Heart left ventricle (tissue), 13 donors: Measurements from ENCODE around the gene SEMG1.
A peak's percentile ranks its signal among the peaks of the same experiment; 100 is the strongest.

ENCODE experiments used
- POLR2A ChIP-seq, 2 donors: fragments of 450-650 bp; IDR thresholded peaks; one replicate each; pipeline ENCODE4 v1.6.1; 2017; ENCODE audit warnings: antibody characterized with exemption in 2 of 2, mild to moderate bottlenecking in 2 of 2, moderate library complexity in 2 of 2
- TF ChIP-seq, protein P1 (sequence below), 12 donors: fragments of 200-600 bp; sonication (generic) in 4 of 12; IDR thresholded peaks; one replicate each; pipeline versions ENCODE4 v1.5.0 to v1.8.0; 2018 to 2022; ENCODE audit warnings: antibody characterized with exemption in 12 of 12, mild to moderate bottlenecking in 5 of 12
- donor health status: ischemic (EF 13 %, LVEDD 7.1; RV severe dilation, severe dysfunction).
- donor health status: DM: no; HTN: yes; CAD: no.
- donor health status: DM: no; HTN: no; CAD: no.
- donor health status: ischemic (EF 25% LVEDD 6.9; RV normal size, moderate dysfunction).
- donor health status: ischemic (EF 25% LVEDD 5.7; RV mildly dilated, moderate dysfunction).
- donor health status: ischemic (EF 35%, LVEDD 5.7; RV mildly dilated, moderate dysfunction).
- donor health status: nonischemic (EF 11% LVEDD 7.7; RV severe dilation, severe dysfunction).
- donor health status: DM: yes; HTN: yes; CAD: no.
- donor health status: PGD.
- donor health status: ischemic (EF 29% LVEDD 5.4; RV normal size, mild dysfunction).
- donor health status: nonischemic (EF 23%, LVEDD 6.1; RV moderate dilation, normal function).

DNA sequence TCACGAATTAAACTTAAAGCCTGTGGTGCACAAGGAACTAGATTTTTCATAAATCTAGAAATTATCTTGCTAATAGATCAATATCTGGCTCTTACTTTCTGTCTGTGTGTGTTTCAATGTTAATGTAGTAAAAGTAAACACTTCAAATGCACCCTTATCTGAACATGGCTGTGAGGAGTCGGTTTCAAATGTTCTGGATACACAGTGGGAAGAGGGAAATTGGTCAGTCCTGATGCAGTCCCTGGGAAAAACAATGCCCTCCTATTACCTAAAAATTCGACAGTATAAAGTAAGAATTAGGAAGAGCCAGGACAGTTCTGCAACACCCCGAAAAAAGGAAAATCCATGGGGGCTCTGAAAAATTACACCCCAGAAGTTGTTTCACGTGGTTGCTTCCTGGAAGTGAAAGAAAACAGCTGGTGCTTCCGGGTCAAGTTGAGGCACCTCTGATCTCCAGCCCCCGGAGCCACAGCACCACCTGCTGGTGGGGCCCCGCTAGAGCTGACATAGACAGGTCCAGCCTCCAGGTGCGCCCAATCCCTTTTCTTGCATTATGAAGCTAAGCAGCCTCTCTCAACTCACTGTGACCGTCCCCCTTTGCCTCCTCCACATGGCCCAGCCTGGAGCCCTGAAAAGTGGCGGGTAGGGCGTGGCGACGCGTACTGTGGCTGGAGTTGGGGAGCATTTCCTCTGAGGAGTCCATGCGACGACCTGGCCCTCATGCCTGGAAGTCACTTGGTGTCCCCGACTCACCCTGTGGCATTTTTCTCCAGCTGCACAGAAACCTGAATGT lies 22.6 kb downstream of the SEMG1 start:
- TF ChIP-seq, protein P1, sequence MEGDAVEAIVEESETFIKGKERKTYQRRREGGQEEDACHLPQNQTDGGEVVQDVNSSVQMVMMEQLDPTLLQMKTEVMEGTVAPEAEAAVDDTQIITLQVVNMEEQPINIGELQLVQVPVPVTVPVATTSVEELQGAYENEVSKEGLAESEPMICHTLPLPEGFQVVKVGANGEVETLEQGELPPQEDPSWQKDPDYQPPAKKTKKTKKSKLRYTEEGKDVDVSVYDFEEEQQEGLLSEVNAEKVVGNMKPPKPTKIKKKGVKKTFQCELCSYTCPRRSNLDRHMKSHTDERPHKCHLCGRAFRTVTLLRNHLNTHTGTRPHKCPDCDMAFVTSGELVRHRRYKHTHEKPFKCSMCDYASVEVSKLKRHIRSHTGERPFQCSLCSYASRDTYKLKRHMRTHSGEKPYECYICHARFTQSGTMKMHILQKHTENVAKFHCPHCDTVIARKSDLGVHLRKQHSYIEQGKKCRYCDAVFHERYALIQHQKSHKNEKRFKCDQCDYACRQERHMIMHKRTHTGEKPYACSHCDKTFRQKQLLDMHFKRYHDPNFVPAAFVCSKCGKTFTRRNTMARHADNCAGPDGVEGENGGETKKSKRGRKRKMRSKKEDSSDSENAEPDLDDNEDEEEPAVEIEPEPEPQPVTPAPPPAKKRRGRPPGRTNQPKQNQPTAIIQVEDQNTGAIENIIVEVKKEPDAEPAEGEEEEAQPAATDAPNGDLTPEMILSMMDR (IDR thresholded peaks at IDR 0.05), result peak in 2 of 12 donors; percentile 19 to 32
- no peak for TF ChIP-seq POLR2A (IDR thresholded peaks at IDR 0.05)
